GM21619 (cell line): ENCODE data around the gene ECEL1.

Experiments used
- ATAC-seq: cut with Tn5 transposase; IDR thresholded peaks from one replicate; pipeline ENCODE4 v1.9.1; 2021; ENCODE audit not compliant: unreplicated experiment

The ECEL1 gene

GRCh38 chr2:232502511-232502910, 14.9 kb upstream of the ECEL1 start:
- no peak for ATAC-seq

- ATAC-seq = no peak
Observed at GRCh38 chr2:232501794-232502390, 14.3 kb upstream of the ECEL1 start.

- ATAC-seq = no peak
Observed at GRCh38 chr2:232501331-232501771, 13.7 kb upstream of the ECEL1 start.

- no peak for ATAC-seq
Observed at GRCh38 chr2:232498452-232498851, 10.8 kb upstream of the ECEL1 start.

GRCh38 chr2:232497348-232497747, 9.7 kb upstream of the ECEL1 start:
- ATAC-seq = no peak

- no peak for ATAC-seq
Observed at GRCh38 chr2:232496501-232497270, 9.1 kb upstream of the ECEL1 start.

- no peak for ATAC-seq
Observed at GRCh38 chr2:232495292-232495691, 7.7 kb upstream of the ECEL1 start.

GRCh38 chr2:232494542-232494941, 6.9 kb upstream of the ECEL1 start:
- no peak for ATAC-seq

GRCh38 chr2:232493701-232494474, 6.3 kb upstream of the ECEL1 start:
- no peak for ATAC-seq

GRCh38 chr2:232492963-232493700, 5.5 kb upstream of the ECEL1 start:
- ATAC-seq = no peak

- ATAC-seq = no peak
Observed at GRCh38 chr2:232492236-232492848, 4.7 kb upstream of the ECEL1 start.

GRCh38 chr2:232491139-232491780, 3.6 kb upstream of the ECEL1 start:
- no peak for ATAC-seq

- no peak for ATAC-seq
Observed at GRCh38 chr2:232490221-232491138, 2.8 kb upstream of the ECEL1 start.

GRCh38 chr2:232489516-232490220, 2.0 kb upstream of the ECEL1 start:
- ATAC-seq = no peak

- ATAC-seq = no peak
Observed at GRCh38 chr2:232488721-232489300, 1.2 kb upstream of the ECEL1 start.

- no peak for ATAC-seq
Observed at GRCh38 chr2:232488097-232488711, 570 bp upstream of the ECEL1 start.

- ATAC-seq = no peak
Observed at GRCh38 chr2:232486558-232487384, 863 bp downstream of the ECEL1 start.
